ENCODE measurements around the gene FOXD2.

Gene FOXD2

DNA sequence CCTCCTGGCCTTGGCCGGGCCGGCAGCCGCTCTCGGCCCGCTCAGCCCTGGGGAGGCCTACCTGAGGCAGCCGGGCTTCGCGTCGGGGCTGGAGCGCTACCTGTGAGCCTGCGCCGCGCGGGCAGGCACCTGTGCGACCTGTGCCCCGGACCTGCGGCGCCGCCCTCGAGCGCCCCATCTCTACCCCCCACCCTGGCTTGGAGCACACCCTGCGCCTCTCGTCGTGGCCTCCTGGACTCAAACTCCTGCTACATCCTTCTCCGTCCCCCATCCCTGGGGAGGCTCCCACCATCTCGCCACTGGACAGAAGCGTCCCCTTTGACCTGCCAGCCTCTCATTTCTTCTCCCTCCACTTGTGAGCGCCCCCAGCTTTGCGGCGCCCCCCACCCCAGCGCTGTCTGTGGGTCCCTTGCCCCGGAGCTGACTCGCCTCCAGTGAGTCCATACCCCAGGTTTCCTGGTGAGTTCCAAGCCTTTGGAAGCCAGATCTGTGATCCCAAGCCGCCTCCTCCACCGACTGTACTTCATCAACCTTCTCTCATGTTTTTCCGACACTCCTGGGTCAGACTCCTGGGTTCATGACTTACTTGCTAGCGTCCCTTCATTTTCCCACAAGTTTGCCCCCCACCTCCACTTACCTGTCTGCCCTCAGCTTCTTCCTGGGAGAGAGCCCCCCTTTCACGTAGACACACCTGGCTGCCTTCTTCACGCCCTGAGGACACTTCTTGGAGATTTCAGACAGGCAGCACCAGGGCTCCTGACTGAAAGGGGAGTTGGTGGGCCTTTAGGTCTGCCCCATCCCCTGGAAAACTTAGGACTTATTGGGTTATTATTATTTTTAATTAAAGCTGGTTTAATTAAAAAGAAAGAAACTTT lies 20.4 kb upstream of the FOXD2 start:
- DNase-seq: no peak

GRCh38 chr1:47418122-47418521 lies 19.7 kb upstream of the FOXD2 start:
- DNase-seq: no peak

DNA sequence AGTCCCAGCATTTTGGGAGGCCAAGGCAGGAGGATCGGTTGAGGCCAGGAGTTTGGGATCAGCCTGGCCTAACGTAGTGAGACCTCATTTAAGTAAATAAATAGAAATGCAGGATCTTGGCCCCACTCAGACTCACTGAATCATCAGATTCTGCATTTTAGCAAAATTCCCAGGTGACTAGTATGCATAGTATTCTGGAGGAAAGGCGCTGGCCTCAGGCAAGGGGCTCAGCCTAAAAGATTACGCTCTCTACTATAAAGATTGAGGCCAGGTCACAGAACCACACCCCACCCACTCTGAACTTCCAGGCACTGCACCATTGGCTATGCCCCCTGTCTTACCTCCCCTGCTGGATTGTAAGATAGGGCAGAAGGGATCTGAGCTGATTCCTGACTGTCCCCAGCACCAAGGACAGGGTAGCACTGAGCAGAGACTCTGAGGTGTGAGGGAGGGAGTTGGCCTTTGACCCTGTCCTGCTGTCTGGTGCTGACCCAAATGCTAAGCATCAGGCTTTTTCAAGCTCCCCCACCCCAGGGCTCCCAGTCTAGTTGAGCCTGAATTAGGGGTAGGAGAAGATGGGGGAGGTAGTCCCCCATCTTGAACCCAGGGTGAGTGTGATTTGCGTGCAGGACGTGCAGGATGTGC lies 19.0 kb upstream of the FOXD2 start:
- DNase-seq: no peak

DNA sequence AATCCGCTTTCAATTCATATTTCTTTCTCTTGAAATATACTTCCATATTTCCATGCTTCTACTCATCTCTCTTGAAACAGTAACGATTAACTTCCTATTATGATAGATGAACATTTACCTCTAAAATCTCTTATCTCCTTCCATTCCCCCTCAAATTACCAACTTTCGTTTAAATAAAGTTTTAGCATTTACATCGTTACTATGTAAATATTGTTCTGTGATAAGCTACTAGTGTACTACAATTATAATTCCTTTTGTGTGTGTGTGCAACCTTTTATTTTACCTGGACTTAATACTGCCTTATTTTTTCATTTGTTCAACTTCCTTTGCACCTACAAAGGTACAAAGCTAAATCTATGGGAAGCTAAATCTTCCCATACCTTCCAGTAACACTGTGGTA lies 17.3 kb upstream of the FOXD2 start:
- DNase-seq: no peak

DNA sequence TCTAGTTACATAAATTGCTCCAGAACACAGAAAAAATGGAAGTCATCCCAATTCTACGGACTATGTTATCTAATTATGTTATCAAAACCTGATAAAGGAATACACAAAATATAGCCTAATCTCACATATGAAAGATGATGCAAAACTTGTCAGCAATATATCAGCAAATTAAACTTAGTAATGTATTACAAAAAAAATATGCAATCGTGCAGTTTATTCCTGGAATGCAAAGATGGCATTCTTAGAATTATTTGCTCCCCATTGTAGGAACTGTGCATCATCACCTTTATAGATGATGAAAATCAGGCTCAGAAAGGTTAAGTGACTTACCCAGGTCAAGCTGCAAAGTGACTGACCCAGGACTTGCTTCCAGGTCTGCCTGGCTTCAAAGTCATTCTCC lies 14.0 kb upstream of the FOXD2 start:
- no peak for DNase-seq

- peak in 3 of 4 experiments; percentile 35 to 48 (median 48) for DNase-seq
Observed at GRCh38 chr1:47424336-47424982, 13.4 kb upstream of the FOXD2 start.

- DNase-seq: peak in 2 of 4 experiments; percentile 27 to 28
Observed at GRCh38 chr1:47431534-47431933, 6.3 kb upstream of the FOXD2 start.

DNA sequence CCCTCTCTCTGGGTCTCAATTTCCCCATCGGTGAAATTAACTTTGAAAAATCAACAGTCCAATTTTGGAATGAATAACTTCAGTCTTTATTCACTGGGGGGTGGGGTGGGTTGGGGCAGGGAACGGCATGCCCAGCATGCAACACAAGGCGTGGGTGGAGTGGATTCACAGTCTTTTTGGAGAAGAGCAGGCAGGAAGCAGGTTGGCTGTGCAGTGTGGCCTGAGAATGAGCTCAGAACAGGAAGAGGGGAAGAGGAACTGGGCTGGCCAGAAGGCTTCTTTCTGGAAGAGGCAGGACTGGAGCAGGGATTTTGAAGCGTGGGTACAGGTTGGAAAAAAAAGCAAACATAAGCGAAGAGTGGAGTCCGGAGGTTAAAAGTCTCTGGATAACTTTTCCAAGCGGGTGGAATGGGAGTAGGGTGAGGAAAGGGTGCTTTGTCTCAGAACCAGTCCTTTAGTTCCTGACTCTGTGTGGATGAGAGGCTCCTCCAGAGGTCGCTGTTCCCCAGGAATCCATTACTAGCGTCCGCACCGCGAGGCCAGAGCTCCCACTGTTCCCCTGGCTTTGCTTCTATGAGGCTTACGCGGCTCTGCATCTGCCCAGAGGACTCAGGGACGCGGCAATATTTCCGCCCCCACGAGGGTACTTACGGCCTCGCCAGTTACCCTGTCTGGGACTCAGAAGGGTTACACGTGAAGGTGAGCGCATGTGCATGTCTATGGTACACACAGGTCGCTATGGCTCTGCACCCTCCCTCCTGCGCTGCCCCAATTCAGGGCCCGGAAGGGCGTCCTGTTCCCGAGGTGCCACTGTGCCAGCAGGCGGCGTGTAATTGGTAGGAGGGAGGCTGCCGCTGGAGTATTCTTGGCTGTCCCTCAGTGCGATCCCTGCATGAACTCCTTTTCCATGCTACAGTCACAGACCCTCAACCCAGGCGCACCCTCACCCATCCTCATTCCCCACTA lies 5.5 kb upstream of the FOXD2 start:
- peak; percentile 84 to 94 (median 92) for DNase-seq

DNA sequence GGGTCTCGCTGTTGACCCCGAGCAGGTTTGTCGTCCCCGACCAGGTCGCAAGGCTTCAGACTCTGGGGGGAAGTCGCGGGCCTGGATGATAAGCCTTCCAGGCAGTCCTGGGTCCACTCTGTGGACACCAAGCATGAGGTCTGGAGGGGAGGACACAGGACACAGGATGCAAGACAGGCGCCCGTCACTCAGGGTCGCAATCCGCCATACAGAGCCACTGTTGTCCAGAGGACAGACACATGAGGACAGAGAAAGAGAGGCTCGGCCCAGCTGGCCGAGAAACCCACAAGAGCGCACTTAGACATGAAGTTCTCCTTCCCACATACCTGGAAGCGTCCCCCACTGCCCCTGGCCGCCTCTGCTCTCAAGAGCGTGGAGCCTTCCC lies 4.8 kb upstream of the FOXD2 start:
- DNase-seq: no peak

GRCh38 chr1:47433477-47434050 lies 4.3 kb upstream of the FOXD2 start:
- DNase-seq: no peak

DNA sequence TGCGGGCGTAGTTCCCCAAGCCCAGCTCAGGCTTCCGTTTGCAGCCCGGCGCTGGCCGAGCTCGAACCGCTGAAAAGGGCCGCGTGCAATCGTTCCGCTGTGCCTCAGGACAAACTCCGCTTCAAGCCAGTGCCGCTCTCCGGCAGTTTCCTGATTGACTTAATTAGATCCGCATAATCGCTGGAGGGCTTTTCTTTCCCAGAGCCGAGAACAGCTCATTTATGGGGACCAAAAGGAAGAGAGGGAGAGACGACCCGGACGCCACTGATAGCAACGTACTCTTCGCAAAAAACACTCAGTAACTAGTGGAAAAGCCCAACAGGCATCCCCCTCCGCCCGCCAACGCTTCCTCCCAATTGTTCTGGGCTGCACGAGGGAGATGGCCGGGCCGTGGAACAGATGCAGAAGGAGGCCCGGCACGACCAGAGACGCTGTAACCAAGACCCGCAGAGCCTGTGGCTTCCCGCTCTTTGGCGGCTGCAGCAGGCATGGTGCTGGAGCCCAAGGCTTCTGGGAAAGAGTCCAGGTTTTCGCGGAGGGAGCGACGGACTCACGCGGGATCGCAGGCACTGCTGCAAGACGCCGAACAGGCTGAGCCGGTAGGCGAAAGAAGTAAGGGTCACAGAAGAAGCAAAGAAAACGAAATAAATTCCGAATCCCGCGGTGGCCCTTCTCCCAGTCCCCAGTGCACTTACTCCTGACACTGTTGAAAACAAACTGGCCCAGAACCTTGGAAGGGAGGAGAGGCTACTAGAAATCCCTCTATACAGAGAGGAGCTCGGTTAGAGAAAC lies 3.6 kb upstream of the FOXD2 start:
- peak; percentile 61 to 84 (median 74) for DNase-seq

DNA sequence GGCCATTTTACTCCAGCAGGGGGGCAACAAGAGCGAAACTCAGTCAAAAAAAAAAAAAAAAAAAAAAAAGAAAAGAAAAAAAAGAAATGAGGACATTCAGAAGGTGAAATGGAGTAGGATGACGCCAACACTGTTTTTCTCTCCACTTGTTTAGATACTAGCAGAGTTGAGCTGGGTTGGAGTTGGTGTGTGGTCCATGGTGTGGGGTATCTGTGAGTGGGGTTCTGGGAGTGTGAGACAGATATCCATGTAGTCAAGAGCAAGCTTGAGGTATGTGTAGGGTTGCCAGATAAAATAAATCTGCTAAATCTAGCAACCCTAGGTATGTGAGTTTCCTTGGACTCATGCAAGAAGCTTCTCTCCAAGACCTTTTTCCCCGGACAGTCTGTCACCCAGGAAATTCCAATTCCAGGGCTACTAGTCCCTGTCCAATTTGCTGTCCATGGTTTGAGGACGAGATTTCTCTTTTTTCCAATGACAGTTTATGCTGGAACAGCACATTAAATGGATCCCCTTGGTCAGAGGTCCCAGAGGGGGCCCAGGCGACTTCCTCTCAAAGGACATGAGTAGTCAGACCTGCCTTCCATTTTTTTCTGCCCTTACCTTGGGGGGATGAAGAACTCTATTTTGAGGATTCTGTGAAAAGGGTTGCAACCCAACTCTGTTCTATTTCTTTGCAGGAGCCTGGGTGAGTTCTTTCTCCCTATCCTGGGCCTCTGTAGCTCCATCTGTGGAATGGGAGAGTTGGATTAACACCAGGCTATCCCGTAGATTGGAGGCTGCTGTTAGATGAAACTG lies 2.1 kb upstream of the FOXD2 start:
- DNase-seq: no peak

GRCh38 chr1:47436304-47436978 lies 1.4 kb upstream of the FOXD2 start:
- DNase-seq: peak; percentile 81 to 91 (median 84)

DNA sequence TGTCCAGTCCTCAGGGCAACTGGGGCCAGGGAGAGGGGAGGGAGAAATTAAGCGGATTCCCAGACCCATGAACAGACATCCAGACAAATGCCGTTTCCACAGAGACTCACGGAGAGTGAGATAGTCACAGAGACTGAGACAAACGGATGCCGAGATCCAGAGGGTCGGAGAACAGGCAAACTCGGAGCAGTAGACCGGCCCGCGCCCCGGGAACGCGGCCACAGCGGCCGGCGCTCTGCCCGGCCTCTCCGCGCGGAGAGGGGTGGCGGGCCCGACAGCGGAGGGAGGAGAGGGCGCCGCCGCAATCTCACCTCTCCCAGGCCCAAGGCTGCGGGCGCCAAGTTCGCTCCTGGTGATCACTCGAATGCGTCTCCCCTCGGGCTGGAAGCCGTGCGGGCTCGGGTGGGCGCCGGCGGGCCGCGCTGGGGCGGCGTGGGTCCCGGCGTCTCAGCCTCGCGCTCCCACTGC lies 831 bp upstream of the FOXD2 start:
- DNase-seq: peak in 1 of 4 experiments; percentile 18

- DNase-seq: peak in 3 of 4 experiments; percentile 28 to 48 (median 31)
Observed at GRCh38 chr1:47438165-47439016, 547 bp downstream of the FOXD2 start.

- DNase-seq: no peak
Observed at GRCh38 chr1:47439017-47439818, 1.4 kb downstream of the FOXD2 start.

GRCh38 chr1:47439819-47440598 lies 2.2 kb downstream of the FOXD2 start:
- no peak for DNase-seq
